GM12865 (cell line): ENCODE measurements around the gene KIAA1328.

ENCODE experiments used
- DNase-seq: peaks from one replicate; pipeline ENCODE4 v3.0.0; 2010; ENCODE audit warnings: low read depth
- H3K4me3 ChIP-seq: 2 replicates; pipeline ENCODE4 v1.5.1; 2011; ENCODE audit warnings: mild to moderate bottlenecking, low read depth, low read length, control low read depth
- TF ChIP-seq, protein P1 (sequence below): IDR thresholded peaks from 2 replicates; pipeline ENCODE4 v1.5.1; 2011; ENCODE audit warnings: low read length, control low read depth, low read depth, inconsistent platforms; ENCODE audit not compliant: insufficient read depth; ENCODE audit errors: missing control alignments

Gene KIAA1328

GRCh38 chr18:37006742-37007141, 177.8 kb downstream of the KIAA1328 start:
- TF ChIP-seq, protein P1, sequence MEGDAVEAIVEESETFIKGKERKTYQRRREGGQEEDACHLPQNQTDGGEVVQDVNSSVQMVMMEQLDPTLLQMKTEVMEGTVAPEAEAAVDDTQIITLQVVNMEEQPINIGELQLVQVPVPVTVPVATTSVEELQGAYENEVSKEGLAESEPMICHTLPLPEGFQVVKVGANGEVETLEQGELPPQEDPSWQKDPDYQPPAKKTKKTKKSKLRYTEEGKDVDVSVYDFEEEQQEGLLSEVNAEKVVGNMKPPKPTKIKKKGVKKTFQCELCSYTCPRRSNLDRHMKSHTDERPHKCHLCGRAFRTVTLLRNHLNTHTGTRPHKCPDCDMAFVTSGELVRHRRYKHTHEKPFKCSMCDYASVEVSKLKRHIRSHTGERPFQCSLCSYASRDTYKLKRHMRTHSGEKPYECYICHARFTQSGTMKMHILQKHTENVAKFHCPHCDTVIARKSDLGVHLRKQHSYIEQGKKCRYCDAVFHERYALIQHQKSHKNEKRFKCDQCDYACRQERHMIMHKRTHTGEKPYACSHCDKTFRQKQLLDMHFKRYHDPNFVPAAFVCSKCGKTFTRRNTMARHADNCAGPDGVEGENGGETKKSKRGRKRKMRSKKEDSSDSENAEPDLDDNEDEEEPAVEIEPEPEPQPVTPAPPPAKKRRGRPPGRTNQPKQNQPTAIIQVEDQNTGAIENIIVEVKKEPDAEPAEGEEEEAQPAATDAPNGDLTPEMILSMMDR, result no peak
- peak; percentile 54 for DNase-seq
- no peak overlapping the region for H3K4me3 ChIP-seq

- H3K4me3 ChIP-seq, result no peak overlapping the region
- DNase-seq, result no peak
- TF ChIP-seq, protein P1, result no peak
These were observed 183.5 kb downstream of the KIAA1328 start for GRCh38 chr18:37012452-37012851.

DNA sequence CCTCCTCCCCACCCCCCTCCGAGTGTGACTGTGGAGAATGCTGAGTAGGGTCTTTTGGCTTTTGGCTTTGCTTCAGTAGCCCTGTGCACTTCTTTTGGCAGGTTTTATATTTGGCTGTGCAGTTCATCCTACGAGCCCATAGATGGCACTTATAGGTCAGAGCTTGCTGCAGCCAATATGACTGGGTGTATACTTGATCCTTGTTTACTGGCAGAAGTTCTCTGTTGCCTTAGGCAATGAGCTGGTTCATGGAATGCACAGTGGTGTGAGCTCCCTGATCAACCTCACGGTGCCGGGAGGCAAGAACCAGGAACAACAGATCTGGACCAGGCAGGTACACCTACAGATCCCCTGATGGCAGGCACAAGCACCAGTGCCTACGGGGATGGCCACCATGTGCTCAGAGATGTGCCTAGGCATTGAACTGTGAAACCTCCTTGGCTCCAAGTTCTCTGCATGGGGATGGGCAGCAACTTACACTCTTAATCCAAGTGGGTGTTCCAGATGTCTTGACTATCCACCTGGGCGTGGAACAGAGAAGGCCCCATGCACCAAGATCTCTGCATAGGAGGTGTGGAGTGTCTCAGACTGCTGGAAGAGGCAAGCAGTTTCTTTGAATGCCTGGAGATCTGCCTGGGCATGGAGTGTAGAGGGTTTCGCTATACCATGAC, 190.4 kb downstream of the KIAA1328 start:
- TF ChIP-seq, protein P1, result no peak
- peak; percentile 10 for DNase-seq
- no peak overlapping the region for H3K4me3 ChIP-seq

- no peak overlapping the region for H3K4me3 ChIP-seq
- DNase-seq, result no peak
- TF ChIP-seq, protein P1, result no peak
These were observed 204.5 kb downstream of the KIAA1328 start for GRCh38 chr18:37033419-37033818.

DNA sequence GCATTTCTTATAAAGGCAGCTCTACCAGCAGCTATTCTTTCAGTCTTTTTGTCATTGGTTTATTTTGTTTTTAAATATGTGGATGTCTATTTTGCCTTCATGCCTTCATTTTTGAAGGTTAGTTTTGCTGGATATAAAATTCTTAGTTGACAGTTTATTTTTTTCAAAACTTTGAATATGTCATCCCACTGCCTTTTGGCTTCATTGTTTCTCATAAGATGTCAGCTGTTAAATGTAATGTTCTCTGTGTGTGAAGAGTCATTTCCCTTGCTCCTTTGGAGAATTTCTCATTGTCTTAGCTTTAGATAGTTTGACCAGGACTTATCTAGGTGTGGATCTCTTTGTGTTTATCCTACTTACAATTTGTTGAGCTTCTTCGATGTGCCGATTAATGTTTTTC, 213.5 kb downstream of the KIAA1328 start:
- no peak overlapping the region for H3K4me3 ChIP-seq
- TF ChIP-seq, protein P1, result no peak
- no peak for DNase-seq

DNA sequence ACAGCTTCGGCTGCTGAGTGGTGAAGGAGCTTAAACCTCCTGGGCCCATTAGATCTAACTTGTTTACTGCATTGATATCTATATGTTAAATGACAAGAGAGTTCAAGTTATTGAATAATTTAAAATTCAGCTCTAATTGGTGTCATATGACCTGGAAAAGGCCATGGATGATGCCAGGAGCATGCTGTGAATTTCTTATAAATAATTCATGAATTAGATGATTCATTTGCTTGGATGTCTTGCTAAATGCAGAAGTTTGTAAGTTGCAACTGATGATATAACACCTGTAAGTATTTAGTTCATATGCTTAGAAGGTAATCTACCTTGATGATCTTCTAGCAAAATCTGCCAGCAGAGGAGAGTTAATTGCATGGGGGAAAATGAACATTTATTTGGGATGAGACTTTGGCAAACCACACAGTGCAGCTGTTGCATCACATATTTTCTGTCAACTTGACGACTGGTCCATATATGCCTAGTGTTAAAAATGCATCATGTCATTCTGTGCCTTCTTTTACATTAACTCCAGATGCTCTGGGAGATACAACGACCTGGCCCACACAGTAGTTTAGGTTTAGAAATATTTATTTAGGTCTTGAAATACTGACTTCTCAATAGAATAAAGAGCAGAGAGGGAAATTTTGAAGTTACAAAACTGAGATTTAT, 226.3 kb downstream of the KIAA1328 start:
- H3K4me3 ChIP-seq, result no peak overlapping the region
- TF ChIP-seq, protein P1, result no peak
- DNase-seq, result no peak

DNA sequence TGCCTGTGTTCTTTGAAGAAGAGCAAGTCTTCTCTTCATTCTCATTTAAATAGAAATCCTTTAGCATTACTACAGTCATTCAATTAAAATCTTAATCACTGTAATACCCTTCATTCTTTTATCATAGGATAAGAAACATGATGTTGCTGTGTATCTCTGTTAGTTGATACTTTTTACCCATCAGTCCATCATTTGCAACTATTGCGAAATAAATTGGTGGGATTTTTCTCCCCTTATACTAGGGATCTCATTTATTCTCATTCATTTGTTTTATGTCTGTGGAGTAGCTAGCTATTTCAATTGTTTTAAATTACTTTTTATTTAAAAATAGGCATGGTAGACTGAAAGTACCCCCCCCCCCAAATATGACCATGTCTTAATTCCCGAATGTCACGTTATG, 235.3 kb downstream of the KIAA1328 start:
- H3K4me3 ChIP-seq, result no peak overlapping the region
- DNase-seq, result no peak
- TF ChIP-seq, protein P1, result no peak
